HT1080 (cell line): ENCODE results near the gene MAGI2. TPM values are rescaled to one million over a fixed set of nuclear protein-coding genes. Genes with fewer than 3 reads are reported as not detected.

ENCODE experiments used
- DNase-seq: peaks from one replicate; pipeline ENCODE4 v3.0.0-alpha.2; 2015; ENCODE audit warnings: low read depth
- total RNA-seq: library from RNA; depleted of rRNA; stranded (reverse); fragments of >200 nt; shearing (Covaris generic); gene quantifications from 2 replicates; pipeline ENCODE4 v1.2.3, GENCODE V29; 2014

The MAGI2 gene
- total RNA-seq, 1 experiment from 2014 or later, result 0.39 TPM

DNA sequence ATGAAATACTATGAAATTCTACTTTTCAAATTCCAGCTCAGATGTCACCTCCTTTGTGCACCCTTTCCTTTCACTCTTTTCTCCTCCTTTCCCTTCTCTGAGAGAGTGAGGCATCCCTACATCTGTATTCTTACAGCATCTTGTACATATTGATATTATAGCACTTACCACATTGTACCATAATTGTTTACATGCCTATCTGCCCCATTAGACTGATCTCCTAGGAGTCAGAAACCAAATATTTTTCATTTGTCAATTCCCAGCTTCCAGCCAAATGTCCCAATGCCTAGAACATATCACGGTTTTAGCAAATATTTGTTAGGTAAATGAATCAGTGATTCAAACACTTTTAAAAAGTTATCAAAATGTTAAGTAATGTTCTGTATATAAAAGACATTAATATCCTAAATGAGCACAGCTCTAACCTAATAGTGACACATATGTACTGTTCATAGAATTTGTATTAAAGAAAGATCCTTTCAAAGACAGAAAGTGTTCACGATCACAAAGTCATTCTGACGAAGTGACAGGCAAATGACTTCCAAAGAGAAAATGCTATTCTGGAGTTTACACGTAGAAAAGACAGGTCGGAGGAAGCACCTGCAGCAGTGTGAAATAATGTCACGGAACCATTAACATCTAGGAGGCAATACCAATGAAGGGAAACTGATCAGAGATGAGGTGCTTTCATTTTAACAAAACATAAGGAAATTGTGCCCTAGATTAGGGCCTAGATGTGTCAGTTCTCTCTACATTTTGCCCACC is 774.2 kb downstream of the MAGI2 start:
- no peak for DNase-seq

GRCh38 chr7:78677391-78677790 is 776.1 kb downstream of the MAGI2 start:
- DNase-seq, result no peak

GRCh38 chr7:78675511-78675910 is 778.0 kb downstream of the MAGI2 start:
- DNase-seq, result no peak

GRCh38 chr7:78673272-78673671 is 780.2 kb downstream of the MAGI2 start:
- no peak for DNase-seq

DNA sequence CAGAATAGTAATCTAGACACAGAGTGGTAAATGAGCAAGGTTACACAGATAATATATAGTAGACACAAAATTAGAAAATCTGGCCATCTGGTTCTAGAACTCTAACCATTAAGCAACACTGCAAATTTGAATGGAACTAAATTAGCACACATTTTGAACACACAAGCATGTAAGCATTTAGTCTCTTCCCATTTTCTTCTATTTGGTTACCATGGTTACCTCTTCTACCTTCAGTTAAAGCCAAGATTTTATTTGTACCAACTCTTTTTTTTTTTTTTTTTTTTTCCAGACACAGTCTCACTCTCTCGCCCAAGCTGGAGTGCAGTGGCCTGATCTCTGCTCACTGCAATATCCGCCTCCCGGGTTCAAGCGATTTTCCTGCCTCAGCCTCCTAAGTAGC is 790.5 kb downstream of the MAGI2 start:
- DNase-seq, result no peak

GRCh38 chr7:78649976-78650375 is 803.5 kb downstream of the MAGI2 start:
- DNase-seq, result peak; percentile 45

GRCh38 chr7:78649236-78649635 is 804.2 kb downstream of the MAGI2 start:
- DNase-seq, result no peak

GRCh38 chr7:78642751-78643150 is 810.7 kb downstream of the MAGI2 start:
- DNase-seq, result no peak

GRCh38 chr7:78638364-78638763 is 815.1 kb downstream of the MAGI2 start:
- no peak for DNase-seq

- no peak for DNase-seq
Observed at GRCh38 chr7:78636727-78637126, 816.7 kb downstream of the MAGI2 start.

- DNase-seq, result no peak
Observed at GRCh38 chr7:78635026-78635793, 818.3 kb downstream of the MAGI2 start.

- DNase-seq, result no peak
Observed at GRCh38 chr7:78634093-78634492, 819.4 kb downstream of the MAGI2 start.

DNA sequence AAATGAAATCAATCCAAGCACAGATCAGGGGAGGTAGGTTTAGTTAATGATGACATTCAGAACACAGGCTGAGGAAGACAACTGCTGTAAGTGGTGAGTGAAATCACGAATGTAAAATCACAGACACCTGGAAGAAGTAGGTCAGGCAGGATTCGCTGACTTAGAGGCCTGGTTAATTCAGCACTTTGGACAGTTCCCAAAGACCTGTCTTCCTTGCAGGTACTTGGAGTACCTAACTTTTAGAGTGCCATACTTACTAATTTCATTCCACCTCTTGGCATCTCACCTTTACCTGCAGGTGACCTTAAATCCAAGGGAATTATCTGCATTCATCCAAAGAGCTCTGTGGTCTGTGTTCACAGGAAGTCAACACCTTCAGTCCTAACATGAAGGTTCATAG is 832.5 kb downstream of the MAGI2 start:
- DNase-seq, result no peak

GRCh38 chr7:78616539-78616938 is 836.9 kb downstream of the MAGI2 start:
- DNase-seq, result no peak

DNA sequence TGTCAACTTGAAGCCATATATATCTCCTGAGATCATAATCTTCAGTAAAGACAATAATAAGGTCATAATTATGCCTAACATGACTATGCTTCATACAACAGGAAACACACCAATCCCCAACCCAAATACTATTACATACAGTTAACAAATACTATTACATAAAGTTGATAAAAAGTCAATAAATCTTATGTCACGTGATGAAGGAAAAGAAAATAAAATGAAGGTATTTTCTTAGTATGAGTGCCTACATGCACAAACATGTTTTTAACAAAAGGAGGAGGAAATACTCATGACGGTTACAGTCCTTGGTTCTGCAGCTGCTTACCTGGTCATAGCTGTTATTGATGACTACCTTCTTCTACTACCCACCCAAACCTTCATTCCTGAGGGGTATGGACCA is 844.2 kb downstream of the MAGI2 start:
- DNase-seq, result no peak

DNA sequence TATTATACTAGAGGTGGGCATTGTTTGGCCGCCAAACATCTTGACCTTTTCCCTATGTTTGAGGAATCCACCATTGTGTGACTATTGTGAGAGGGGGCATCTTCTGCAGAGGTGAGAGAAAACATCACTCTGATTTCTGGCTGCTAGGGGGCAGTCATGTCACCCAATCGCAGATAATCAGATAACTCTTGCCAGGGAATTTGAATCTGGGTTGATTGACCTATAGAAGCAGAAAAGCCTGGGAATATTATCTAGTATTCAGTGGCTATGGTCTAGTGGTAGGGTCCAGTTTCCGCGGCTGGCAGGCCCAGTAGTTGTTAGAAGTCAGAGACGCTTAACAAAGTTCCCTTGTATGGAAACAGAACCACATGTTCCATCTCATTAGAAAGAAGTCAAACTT is 846.4 kb downstream of the MAGI2 start:
- peak; percentile 22 for DNase-seq

GRCh38 chr7:78605119-78605518 is 848.3 kb downstream of the MAGI2 start:
- peak; percentile 17 for DNase-seq

GRCh38 chr7:78601728-78602127 is 851.7 kb downstream of the MAGI2 start:
- no peak for DNase-seq

DNA sequence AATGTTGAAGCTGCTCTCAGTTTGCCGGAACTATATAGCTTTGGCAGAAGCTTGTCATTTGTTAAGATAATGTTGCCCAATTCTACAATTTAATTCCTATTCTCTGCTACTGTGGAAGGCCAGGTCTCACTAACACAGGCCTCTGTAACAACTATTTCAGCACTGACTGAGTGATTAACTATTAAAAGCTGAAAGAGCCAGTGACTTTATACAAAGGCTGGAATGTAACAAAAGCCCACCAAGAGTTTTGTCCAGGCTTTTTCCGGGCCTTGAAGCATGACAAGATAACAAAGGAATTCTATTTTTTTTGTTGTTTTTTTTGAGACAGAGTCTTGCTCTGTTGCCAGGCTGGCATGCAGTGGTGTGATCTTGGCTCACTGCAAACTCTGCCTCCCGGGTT is 859.3 kb downstream of the MAGI2 start:
- DNase-seq, result peak; percentile 5

- DNase-seq, result no peak
Observed at GRCh38 chr7:78588393-78588792, 865.1 kb downstream of the MAGI2 start.

GRCh38 chr7:78587443-78588044 is 865.9 kb downstream of the MAGI2 start:
- peak; percentile 31 for DNase-seq

GRCh38 chr7:78585980-78586379 is 867.5 kb downstream of the MAGI2 start:
- no peak for DNase-seq
